AG09319 (cell line): ENCODE results near the gene UNC119.

Experiments used
- DNase-seq: peaks from one replicate; pipeline ENCODE4 v3.0.0-alpha.2; 2010; ENCODE audit warnings: low read depth; ENCODE audit errors: extremely low read depth
- TF ChIP-seq, protein P1 (sequence below): IDR thresholded peaks from 2 replicates; pipeline ENCODE4 v1.5.1; 2011; ENCODE audit warnings: low read depth, mild to moderate bottlenecking, inconsistent platforms, low read length, moderate library complexity

UNC119 gene

DNA sequence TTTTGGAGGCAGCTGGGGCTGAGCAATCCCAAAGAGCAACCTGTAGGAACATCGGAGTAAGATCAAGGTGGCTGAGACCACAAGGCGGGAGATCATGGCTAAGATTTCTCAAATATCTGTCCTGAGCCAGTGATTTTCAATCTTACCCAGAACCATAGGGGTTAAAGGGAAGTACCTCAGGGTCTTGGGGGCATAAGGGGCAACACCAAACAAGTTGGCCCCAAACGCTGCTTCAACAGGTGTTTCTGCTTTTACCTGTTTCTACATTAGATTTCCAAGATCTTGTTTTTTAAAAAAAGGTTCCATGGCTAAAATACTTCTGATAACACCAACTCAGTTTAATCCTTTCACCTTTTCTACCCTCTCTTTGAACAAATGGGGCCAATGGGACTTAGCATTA, 2.6 kb upstream of the UNC119 start:
- DNase-seq: no peak
- TF ChIP-seq, protein P1, sequence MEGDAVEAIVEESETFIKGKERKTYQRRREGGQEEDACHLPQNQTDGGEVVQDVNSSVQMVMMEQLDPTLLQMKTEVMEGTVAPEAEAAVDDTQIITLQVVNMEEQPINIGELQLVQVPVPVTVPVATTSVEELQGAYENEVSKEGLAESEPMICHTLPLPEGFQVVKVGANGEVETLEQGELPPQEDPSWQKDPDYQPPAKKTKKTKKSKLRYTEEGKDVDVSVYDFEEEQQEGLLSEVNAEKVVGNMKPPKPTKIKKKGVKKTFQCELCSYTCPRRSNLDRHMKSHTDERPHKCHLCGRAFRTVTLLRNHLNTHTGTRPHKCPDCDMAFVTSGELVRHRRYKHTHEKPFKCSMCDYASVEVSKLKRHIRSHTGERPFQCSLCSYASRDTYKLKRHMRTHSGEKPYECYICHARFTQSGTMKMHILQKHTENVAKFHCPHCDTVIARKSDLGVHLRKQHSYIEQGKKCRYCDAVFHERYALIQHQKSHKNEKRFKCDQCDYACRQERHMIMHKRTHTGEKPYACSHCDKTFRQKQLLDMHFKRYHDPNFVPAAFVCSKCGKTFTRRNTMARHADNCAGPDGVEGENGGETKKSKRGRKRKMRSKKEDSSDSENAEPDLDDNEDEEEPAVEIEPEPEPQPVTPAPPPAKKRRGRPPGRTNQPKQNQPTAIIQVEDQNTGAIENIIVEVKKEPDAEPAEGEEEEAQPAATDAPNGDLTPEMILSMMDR: no peak

DNA sequence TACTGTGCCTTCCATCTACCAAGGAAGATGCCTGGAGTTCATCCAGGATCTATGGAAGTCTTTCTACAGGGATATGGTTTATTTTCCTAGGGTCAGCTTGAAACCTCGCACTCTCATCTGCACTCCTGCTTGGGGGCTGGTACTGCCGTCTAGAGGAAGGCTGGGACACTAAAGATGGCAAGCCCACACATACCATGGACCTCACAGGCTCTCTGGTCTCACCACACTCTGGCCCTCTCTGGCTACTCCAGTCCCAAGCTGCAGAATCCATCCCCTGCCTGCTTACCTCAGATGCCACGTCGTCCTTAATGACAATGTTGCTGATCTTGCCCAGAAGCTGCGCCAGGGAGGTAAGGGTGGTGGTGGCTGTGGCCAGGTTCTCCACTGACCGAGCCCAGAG, 2.1 kb upstream of the UNC119 start:
- no peak for DNase-seq

DNA sequence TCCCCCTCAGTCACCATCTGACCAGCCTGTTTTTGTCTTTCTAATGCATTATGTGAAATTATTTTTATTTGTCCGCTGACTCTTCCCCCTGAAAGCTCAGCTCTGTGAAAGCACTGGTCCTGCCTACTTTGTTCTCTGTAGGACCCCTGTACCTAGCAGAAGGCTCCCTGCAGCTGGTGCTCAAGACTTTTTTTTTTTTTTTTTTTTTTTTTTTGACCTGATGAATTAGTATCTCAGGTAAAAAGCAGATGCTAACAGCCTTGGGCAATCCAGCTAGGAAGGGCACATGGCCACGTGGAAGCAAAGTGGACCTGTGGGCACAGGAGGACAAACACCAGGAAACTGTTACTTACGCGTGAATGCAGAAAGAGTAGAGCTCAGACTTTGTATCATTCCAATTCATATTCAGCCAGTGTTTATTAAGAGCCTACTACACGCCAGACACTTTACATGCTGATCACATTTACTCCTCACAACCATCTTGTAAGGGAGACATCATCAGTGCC, 629 bp upstream of the UNC119 start:
- TF ChIP-seq, protein P1: no peak
- DNase-seq: no peak

More for the DNA sequence above, 2.1 kb upstream of the UNC119 start:
- TF ChIP-seq, protein P1: no peak

DNA sequence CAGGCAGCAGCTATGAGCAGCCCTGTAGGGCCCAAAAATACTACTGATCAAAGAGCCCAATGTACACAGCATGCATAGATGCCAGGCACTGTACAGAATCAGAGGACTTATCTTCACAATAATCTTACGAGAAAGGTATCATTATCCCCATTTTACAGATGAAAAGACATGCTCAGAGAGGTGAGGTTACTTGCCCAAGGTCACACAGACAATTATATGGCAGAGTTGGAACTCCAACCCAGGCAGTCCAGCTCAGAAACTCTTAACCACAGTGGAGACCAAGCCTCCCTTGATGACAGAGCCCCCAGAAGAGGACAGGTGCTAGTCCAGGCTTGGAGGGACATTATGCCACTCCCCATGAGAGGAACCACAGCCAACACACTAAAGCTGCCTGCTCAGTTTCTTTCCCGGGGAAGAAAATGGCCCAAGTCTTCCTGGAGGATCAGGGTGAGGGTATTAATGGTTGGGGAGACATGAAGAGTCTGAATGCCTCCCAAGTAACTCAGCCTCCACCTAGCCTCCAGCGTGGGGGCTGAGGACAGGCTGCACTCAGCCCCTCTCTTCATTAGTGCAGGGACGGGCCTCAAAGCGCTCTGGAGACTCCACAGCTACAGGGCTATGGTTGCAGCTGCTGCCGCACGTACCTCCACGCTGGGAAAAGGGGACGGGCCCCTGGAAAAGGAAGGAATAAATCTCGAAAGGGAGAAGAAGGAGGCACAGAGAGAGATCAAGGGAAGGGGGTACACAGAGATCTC, 826 bp downstream of the UNC119 start:
- TF ChIP-seq, protein P1: no peak
- DNase-seq: no peak

DNA sequence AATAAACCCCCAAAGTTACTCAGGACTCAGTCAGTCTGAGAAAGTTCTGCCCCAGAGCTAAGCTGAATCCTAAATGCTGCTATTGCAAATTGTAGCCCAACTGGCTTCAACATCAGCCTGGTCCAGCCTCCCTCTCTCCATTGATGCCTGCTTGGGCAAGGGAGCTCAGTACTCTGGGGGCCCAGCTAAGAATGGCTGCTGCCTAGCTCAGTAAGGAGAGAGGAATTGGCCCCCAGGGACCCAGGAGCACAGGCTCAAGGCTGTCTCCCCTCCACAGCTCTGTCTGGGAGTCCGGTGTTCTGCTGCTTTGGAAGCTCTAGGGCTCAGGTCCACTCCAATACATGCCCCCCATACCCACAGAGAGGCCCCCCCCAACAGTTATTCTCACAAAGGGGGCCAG, 1.6 kb downstream of the UNC119 start:
- no peak for DNase-seq
- TF ChIP-seq, protein P1: no peak

DNA sequence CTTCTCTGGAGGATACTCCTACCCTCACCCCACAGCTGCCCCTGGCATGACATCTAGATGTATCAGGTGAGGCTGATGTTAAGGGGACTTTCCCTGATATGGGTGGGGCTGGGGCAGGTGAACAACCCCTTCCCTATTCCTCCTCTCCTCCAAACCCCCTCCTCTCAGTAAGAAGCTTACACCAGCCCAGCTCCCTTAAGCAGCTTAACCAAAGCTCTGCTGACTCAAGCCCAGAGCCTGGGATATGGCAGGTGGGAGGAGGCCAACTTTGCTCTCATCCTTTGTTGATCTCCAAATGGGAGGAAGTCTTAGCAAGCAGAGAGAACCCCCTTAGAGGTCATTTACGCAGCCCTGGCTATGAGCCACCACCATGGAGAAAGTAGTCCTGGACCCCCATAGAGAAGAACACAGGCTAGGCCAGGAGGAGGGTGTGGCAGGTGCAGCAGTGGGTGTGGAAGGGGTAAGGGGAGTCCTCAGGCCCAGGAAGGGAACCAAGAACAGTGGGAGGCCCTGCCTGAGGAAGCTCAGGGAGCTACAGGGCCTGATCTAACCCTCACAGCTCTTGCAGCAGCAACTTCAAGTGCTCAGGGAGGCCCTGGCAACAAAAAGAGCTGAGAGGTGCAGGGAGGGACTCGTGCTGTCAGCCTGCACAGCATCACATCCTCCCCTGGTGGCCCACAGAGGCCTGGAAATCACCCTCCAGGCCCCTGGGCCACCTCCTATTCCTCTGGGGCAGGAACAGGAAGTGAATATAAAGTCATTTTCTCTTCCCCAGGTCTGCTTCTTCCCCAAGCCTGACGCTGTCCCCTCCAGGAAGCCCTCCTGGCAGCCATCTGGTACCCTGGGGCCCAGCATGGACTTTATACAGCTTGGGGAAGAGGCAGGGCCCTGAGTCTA, 2.9 kb downstream of the UNC119 start:
- no peak for DNase-seq
- TF ChIP-seq, protein P1: no peak
